GM18505 (cell line): ENCODE results near the gene SLC6A17.

Experiments used
- ATAC-seq: cut with Tn5 transposase; IDR thresholded peaks from one replicate; pipeline ENCODE4 v1.9.1; 2021; ENCODE audit not compliant: unreplicated experiment
- POLR2A ChIP-seq: IDR thresholded peaks from 4 replicates; pipeline ENCODE4 v1.6.1; 2011; ENCODE audit warnings: borderline replicate concordance; ENCODE audit not compliant: insufficient read depth, insufficient read length; ENCODE audit errors: extremely low read depth

The SLC6A17 gene

GRCh38 chr1:110215621-110216515 is 65.6 kb downstream of the SLC6A17 start:
- TF ChIP-seq POLR2A = no peak
- ATAC-seq = no peak

GRCh38 chr1:110216844-110217444 is 66.7 kb downstream of the SLC6A17 start:
- no peak for TF ChIP-seq POLR2A
- no peak for ATAC-seq

- no peak for TF ChIP-seq POLR2A
- ATAC-seq = no peak
Observed at GRCh38 chr1:110218137-110218536, 67.8 kb downstream of the SLC6A17 start.

- no peak for ATAC-seq
- TF ChIP-seq POLR2A = no peak
Observed at GRCh38 chr1:110218739-110219138, 68.4 kb downstream of the SLC6A17 start.

GRCh38 chr1:110220324-110220723 is 70.0 kb downstream of the SLC6A17 start:
- no peak for ATAC-seq
- no peak for TF ChIP-seq POLR2A

GRCh38 chr1:110221119-110221518 is 70.8 kb downstream of the SLC6A17 start:
- TF ChIP-seq POLR2A = no peak
- ATAC-seq = no peak

- no peak for ATAC-seq
- TF ChIP-seq POLR2A = no peak
Observed at GRCh38 chr1:110223127-110223526, 72.8 kb downstream of the SLC6A17 start.

- no peak for TF ChIP-seq POLR2A
- ATAC-seq = no peak
Observed at GRCh38 chr1:110223581-110223980, 73.3 kb downstream of the SLC6A17 start.

GRCh38 chr1:110224240-110224995 is 74.1 kb downstream of the SLC6A17 start:
- no peak for ATAC-seq

GRCh38 chr1:110225212-110225611 is 74.9 kb downstream of the SLC6A17 start:
- ATAC-seq = no peak
- TF ChIP-seq POLR2A = no peak

More at GRCh38 chr1:110224240-110224995, 74.1 kb downstream of the SLC6A17 start:
- TF ChIP-seq POLR2A = no peak

- TF ChIP-seq POLR2A = no peak
- ATAC-seq = no peak
Observed at GRCh38 chr1:110225756-110226404, 75.6 kb downstream of the SLC6A17 start.

- no peak for TF ChIP-seq POLR2A
Observed at GRCh38 chr1:110227774-110228173, 77.5 kb downstream of the SLC6A17 start.

GRCh38 chr1:110228381-110228780 is 78.1 kb downstream of the SLC6A17 start:
- TF ChIP-seq POLR2A = no peak

More at GRCh38 chr1:110227774-110228173, 77.5 kb downstream of the SLC6A17 start:
- no peak for ATAC-seq

GRCh38 chr1:110228869-110229268 is 78.6 kb downstream of the SLC6A17 start:
- no peak for TF ChIP-seq POLR2A
- no peak for ATAC-seq

More at GRCh38 chr1:110228381-110228780, 78.1 kb downstream of the SLC6A17 start:
- no peak for ATAC-seq
